GM15510 (cell line): ENCODE measurements around the gene RAMP2.
A peak's percentile ranks its signal among the peaks of the same experiment; 100 is the strongest.

Experiments
- POLR2A ChIP-seq: IDR thresholded peaks from 3 replicates; pipeline ENCODE4 v1.6.1; 2011; ENCODE audit warnings: borderline replicate concordance; ENCODE audit not compliant: insufficient read length; ENCODE audit errors: extremely low read depth

RAMP2 gene

DNA sequence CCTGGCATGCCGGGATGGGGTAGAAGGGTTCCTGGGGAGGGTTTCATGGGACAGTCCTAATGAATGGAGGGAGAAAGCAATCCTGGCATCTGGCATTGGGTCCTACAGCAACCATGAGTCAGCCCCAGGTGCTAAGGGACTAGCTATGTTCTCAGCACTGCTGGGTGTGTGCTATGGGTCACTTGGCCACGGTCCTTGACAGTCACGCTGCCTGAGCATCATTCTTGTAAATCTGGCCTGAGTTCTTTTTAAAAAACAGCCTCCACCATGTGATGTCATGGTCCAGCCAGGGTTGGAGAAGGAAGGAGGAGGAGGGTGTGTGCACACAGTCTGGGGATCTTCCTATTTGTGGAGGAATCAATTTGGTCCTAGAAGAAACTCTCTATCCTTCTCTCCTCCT, 6.2 kb upstream of the RAMP2 start:
- TF ChIP-seq POLR2A: no peak

DNA sequence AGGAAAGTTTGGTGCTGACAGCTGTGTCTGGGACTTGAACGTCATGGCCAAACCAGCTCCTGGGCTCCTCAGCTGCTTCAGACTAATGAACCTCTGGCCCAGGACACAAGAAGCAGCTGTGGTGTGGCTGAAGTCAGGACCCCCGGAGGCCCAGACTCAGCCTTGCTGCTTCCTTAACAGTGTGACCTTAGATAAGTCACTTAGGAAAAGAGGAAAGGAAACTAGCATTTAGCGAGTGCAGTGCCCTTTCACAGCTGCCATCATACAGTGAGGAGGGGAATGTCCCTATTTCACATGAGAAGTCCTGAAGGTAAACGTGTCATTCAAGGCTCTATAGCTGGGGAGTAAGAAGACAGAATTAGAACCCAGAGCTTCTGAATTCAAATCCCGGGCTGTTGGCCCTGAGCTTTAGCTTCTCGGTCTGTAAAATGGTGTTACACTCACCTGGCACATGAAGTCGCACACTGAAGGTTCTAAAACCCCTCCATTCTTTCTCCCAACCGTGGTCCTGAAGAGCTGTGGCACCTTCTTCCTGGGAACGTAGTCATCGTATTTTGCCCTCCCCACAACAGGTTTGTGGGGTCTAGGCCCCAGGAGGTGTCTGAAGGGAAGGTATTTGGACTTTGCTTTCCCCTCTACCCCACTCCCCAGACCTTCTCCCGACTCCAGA, 910 bp upstream of the RAMP2 start:
- no peak for TF ChIP-seq POLR2A

DNA sequence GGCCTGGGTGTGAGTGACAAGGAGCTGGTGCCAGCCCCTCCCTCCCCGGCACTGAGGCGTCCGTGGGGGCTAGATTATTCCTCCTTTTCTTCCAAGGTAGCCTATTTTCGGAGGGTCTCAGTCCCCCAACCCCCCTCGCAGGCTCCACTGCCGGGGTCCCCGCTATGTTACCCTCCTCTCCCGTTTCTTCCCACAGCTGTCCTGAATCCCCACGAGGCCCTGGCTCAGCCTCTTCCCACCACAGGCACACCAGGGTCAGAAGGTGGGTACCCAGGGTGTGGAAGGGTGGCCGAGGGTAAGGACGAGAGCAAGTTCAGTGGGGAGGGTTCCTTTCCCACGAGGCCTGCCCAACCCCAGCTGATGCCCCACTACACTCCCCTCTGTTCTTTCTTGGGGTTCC, 611 bp downstream of the RAMP2 start:
- TF ChIP-seq POLR2A: no peak

DNA sequence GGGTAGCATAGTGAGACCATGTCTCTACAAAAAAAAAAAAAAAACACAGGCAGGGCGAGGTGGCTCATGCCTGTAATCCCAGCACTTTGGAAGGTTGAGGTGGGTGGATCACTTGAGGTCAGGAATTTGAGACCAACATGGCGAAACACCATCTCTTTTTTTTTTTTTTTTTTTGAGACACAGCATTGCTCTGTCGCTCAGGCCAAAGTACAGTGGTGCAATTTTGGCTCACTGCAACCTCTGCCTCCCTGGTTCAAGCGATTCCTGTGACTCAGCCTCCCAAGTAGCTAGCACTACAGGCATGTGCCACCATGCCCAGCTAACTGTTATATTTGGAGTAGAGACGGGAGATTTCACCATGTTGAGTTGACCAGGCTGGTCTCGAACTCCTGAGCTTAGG, 5.1 kb downstream of the RAMP2 start:
- no peak for TF ChIP-seq POLR2A

DNA sequence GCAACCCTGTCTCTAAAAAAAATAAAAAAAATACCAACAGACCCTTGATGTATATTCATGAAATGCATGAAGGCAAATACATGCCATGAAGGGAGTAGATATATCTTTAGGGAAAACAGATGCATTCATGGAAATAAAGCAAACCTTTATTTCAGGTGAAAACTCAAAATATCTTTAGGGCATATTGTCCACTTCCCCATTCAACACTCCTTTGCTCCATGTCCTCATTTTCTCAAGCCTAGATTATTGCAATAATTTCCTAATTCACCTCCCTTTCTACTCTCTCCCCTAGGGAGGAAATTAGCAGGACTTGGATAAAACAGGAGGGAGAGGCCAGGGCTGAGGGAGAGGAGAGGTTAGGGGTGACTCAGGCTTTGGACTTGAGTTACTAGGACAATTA, 6.5 kb downstream of the RAMP2 start:
- no peak for TF ChIP-seq POLR2A

DNA sequence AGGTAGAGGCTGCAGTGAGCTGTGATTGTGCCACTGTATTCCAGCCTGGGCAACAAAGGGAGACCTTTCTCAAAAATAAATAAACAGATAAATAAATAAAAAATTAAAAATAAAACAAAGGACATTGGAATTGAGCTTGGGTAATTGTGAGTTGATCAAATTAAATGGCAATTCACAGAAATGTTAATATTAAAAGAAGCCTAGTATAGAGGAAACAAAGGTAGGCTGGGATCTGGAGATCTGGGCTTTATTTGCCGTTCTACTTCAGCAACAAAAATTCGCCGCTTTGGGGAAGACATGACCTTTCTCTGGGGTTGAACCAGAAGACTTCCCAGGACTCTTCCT, 11.9 kb downstream of the RAMP2 start:
- TF ChIP-seq POLR2A: no peak

DNA sequence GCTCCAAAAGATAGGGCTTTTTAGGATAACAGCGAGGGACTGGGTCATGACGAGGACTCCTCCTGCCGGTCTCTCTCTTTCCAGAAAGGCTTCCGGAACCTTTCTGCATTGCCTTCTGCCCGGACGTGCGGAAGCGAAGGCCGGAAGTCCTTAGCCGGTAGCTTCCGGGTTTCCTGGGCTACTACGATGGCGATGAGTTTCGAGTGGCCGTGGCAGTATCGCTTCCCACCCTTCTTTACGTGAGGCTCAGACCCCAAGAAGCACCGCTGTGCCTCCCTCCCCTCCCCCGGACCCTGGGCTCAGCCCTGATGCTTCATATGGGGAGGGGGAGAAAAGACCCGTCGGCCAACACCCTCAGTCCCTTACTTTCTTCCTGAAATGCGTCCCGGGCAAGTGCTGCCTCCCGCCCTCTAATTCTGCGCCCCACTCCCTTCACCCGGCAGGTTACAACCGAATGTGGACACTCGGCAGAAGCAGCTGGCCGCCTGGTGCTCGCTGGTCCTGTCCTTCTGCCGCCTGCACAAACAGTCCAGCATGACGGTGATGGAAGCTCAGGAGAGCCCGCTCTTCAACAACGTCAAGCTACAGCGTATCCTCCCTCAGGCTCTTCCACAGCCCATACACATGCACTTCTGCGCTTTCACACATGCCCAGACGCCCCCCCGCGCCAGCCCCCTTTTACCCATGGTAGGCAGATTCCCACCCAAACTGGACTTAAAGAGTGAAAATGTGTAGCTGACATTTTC, 12.4 kb downstream of the RAMP2 start, which contains the start of gene VPS25:
TSS of gene VPS25 (plus strand) at position 160 of the 746 bp plus-strand sequence. CDS start at position 187, 27 bp downstream.
- peak; percentile 89 for TF ChIP-seq POLR2A

DNA sequence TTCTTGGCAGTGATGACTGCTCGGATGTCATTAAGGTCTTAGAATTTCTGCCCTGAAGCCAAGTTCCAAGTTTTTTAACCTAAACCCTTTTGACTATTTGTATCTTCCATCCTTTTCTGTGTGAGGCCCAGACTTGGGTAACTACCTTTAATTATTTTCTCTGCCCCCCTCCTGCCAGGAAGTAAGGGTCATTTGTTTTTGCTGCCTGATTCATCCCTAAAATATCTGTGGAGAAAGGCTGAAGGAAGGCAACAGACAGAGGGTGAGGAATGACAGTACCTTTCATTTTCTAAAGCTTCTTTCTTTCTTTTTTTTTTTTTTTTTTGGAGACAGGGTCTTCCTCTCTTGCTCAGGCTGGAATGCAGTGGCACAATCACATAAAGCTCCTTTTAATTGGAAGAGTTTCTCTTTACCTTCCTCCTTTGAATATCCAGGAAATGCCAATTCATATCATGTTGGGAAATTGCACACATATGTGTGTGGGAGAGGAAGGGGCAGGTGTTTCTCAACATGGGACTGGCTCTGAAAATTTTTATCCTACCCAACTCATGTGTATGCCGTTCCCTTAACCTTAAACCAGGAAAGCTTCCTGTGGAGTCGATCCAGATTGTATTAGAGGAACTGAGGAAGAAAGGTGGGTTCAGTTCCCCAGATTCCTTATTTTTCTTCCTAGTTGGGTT, 13.2 kb downstream of the RAMP2 start:
- no peak for TF ChIP-seq POLR2A

DNA sequence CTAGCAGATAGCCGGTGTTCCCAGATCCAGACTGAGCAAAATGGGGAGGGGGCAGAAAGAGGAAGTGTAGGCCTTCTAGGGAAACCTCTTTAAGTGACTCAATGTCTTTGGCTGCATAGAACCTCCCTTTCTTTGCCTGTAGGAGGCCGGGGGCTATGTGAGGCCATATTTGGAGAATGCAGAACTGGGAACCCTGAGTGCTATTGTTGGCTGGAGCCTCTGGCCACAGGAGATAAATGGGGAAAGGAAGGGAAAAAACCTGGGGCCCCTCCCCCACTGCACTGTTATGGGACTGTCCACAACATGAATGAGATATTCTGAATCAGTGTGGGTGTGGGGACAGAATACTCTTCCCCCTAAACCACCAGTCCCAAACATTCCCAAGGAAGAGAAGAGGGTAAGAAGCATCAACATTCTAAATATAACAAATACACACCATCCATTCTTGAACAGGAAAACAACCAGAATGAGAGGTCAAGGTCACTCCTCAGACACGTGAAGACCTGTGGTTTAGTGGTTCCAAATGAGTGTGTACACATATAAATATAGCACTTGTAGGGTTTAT, 14.6 kb downstream of the RAMP2 start:
- no peak for TF ChIP-seq POLR2A

DNA sequence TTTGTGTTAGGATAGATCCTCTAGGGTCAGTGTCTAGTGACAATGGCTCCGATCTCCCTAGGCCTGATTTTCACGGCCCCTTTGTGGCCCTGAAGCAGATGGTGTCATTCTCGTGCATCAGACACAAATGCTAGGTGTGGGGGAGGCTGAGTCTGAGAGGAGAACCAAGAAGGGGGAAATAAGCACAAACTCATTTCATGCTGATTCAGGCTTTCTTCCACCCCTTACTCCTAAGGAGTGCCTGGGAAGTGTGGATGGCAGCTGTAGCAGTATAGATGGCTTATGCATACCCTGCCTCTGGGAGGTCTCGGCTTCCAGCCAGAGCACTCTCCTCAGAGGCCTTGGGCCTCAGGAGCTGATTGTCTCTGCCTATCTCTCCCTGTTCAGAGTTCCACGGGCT, 17.5 kb downstream of the RAMP2 start:
- no peak for TF ChIP-seq POLR2A

DNA sequence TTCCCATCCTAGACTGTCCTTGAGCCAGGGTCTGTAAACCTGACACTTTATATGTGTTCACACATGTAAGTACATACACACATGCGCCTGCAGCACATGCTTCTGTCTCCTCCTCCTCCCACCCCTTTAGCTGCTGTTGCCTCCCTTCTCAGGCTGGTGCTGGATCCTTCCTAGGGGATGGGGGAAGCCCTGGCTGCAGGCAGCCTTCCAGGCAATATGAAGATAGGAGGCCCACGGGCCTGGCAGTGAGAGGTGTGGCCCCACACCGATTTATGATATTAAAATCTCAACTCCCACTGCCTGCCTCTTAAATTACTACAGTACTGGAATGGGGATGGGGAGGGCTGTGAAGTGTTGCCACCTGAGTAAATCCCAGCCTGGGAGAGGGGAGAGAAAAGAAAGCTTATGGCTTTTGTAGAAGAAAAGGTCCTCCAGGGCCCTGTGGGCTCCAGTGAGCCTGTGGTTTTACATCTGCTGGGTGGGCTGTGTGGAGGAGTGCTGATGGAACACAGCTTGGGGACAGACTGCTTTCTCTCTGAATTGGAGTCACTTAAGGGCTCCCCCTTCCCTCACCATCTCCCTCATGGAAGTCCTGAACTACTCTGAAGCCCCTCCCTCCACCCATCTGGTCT, 18.4 kb downstream of the RAMP2 start:
- no peak for TF ChIP-seq POLR2A

DNA sequence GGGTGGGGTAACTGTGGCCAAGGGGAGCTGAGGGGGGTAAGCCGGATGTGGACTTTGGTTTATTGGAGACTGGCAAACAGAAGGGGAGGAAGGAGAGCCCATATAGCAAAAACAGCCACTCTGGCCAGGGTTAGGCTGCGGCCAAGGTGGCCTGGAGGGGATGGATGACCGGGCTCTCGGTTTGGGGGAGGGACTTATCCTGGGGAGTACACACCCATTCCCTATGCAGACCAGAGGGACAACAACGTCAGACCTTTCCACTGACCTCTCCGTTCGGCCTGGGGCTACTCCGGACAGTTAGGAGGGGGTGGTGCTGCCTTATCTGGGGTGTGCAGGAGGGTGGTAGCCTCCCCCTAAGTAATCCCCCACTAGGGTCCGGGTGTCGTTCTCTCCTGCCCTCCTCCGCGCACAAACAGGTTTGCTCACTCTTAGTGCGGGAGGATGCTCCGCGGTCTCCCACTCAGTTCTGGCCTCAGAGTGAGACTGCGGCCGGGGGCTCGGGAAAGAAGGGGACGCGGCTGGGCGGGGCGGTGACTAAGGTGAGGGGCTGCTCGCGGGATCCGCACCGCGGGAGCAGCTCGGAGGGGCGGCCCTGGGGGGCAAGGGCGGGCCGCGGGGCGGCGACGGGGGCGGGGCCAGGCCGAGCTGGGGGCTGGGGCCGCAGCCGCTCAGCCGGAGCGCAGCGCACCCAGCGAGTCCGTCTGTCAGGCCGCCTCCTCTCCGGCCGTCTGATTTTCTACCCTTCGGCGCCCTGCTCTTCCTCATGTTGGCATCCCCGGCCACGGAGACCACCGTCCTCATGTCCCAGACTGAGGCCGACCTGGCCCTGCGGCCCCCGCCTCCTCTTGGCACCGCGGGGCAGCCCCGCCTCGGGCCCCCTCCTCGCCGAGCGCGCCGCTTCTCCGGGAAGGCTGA, 19.2 kb downstream of the RAMP2 start, which contains the start of gene WNK4:
TSS of gene WNK4 (plus strand) at position 675 of the 915 bp plus-strand sequence. CDS start at position 764, 89 bp downstream.
- TF ChIP-seq POLR2A: no peak

DNA sequence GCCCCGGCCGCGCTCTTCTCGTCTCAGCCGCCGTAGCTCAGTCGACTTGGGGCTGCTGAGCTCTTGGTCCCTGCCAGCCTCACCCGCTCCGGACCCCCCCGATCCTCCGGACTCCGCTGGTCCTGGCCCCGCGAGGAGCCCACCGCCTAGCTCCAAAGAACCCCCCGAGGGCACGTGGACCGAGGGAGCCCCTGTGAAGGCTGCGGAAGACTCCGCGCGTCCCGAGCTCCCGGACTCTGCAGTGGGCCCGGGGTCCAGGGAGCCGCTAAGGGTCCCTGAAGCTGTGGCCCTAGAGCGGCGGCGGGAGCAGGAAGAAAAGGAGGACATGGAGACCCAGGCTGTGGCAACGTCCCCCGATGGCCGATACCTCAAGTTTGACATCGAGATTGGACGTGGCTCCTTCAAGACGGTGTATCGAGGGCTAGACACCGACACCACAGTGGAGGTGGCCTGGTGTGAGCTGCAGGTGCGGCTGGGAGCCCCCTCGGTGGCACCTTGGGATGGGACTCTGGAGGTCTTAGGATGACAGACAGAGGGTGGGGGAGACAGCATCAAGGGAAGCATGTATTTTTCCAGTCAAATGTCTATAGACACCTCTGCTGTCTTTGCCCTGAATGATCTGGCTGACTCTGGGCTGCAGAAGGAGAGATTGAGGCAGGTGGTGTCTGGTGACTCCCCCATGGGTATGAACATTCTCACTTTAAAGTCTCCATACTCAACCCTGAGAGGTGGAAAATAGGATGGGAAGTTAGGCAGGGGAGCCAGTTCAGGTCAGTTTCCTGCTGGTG, 20.0 kb downstream of the RAMP2 start:
- no peak for TF ChIP-seq POLR2A
